Measurements from ENCODE around the gene PAOX.

Gene PAOX

DNA sequence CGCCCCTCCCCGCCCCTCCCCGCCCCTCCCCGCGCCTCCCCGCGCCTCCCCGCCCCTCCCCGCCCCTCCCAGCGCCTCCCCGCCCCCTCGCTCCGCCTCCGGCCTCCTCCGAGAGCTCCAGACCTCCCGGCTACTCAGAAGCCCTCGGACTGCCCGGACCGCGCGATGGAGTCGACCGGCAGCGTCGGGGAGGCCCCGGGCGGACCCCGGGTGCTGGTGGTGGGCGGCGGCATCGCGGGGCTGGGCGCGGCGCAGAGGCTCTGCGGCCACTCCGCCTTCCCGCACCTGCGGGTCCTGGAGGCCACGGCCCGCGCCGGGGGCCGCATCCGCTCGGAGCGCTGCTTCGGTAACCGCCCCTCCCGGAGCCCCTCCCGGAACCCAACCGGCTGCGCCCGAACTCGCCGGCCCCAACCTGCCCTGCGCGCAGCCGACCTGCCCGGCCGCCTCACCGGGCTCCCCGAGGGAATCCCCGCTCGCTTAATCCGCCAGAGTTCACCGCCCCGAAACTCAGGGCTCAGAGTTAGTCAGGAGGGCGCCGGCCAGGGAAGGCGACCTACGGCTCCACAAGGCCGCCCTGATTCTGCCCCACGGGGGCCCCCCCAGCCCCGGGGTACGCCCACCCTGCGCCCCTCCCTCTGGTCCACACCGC lies at the start of gene PAOX:
TSS of gene PAOX (plus strand) at position 111 of the 649 bp plus-strand sequence. CDS start at position 166, 55 bp downstream.
- peak; percentile 50 to 56 for DNase-seq

DNA sequence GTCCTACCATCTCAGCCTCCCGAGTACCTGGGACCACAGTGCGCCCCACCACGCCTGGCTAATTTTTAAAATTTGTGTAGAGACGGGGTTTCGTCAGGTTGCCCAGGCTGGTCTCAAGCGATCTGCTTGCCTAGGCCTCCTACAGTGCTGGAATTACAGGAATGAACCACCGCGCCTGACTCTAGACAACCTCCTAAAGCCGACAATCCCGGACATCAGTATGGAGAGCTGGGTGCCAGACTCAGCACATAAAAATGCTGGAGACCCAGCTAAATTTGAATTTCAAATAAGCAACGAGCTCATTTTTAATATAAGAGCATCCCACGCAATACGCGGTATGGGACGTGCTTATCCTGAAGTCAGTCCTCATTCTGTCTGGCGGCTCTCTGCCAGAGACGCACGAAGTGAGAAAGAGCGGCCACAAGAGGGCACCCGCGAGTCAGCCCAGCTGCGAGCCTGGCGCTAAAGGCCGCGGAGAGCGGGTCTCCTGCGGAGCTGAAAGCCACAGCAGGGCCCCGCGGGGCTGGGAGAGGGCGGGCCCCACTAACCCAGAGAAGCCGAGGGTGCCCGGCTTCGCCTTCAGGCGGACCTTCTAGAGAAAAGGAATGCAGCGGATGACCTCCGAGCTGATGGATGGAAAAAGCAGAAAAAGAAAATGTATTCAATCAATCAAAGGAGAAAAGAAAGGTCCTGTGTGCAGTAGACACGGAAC lies 49.4 kb upstream of the PAOX start:
- DNase-seq = peak; percentile 61 to 95

DNA sequence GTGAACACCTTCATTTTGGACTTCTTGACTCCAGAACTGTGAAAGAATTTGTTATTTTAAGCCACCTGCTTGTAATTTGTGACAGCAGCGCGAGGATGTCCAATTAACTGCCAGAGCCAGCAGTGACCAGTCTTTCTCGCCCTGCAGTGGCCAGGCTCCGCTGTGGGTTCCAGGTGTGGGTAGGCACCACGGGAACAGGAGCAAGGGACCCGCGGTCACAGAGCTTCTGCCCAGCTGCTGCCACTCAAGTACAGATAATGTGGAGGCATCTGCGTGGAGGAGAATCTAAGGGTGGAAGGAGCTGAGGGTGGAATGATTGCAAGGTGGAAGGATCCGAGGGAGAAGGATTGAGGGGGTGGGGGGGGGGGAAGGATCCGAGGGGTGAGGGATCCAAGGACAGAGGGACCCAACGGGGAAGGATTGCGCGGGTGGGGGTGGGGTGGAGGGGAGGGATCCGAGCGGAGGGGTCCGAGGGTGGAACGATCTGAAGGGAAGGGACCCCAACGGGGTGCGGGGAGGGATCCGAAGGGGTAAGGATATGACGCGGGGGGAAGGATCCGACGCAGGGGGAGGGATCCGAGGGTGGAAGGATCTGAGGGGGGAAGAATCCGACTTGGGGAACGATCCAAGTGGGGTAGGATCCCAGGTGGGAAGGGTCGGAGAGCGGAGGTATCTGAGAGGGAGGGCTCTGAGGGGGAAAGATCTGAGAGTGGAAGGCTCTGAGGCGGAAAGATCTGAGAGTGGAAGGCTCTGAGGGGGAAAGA lies 45.9 kb upstream of the PAOX start:
- no peak for DNase-seq

DNA sequence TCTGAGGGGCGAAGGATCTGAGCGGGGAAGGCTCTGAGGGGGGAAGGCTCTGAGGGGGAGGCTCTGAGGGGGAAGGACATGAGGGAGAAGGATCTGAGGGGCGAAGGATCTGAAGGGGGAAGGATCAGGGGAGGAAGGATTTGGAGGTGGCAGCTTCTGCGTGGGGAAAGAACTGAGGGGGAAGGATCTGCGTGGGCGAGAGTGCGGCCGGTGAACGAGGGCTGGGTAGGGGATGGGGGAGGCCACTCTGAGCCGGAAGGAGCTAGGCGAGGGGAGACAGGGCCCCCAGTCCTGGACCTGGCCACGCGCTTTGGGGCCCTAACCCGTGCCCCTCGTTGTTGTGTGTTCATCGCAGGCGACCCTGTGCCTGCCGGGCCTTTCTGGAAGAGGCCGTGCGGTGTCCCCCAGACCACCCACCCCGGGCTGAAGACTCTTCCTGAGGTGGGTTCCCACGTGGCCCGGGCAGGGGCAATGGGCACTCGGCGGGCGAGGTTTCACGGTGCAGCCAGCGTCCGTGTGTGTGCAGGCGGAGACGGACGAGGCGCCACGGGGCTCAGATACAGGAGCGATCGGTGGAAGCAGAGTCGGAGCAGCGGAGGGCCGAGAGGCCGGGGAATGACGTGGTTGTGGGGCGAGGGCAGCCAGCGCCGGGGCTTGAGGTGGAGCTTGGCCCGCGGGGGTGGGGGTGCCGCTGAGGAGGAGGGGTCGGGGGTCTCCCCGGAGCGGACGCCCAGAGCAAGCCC lies 44.4 kb upstream of the PAOX start:
- DNase-seq = no peak

DNA sequence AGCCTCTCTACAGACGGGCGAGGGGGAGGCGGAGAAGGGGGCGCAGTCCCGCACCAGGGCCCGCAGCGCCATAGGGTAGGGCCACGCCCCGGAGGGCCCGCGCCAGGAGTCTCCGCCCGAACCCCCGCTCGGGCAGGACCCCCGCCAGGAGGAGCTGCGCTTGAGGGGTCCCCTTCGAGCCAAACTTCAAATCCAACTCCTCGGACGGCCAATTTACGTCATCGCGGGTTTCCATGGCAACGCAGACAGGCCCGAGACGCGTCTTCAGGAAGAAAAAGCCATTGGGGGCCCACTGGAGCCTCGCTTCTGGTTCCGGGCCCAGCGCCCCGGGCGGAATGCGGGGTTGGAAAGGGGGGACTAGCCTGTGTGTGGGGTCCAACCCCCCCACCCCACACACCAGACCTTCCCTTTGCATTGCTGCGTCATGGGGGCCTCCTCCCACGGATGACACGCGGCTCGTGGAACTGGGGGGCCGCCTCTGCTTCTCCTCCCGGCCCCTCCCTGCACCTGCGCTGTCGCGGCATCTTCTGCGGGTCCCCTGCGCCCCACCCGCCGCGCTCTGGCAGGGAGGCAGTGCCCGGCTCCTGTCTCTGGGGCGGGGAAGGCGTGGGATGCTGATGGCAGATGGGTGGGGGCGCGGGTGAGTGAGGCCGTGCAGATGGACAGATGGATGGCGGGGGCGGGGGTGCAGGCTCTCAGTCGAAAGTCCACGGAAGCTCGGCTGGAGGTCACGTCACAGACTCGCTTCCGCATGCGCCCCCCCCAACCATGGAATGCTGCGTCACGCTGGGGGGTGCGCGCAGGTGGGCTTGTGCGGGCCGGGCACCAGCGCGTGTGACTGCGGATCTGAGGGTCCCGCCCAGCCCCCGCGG lies 43.6 kb upstream of the PAOX start:
- DNase-seq = peak in 1 of 2 donors; percentile 52

DNA sequence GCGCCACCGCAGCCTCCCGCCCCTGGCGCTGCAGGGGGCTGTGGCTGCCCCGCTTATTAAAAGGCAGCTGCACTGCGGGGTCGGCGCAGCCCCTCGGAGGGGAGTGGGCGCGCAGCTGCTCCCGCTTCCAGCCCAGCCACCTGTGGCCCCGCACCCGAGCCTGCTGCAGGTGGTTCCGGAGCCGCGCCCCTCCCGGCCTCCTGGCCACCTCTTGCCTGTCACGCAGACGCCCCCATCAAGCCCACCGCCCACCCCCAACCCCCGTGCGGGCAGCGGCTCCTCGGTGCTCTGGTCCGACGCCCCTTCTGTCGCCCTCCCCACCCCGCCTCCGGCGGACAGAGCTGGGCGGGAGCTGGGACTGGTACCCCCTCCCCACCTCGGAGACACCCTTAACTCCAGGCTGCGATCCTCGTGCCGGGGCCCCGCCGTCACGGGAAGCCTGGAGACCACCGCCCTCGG lies 42.9 kb upstream of the PAOX start:
- no peak for DNase-seq

DNA sequence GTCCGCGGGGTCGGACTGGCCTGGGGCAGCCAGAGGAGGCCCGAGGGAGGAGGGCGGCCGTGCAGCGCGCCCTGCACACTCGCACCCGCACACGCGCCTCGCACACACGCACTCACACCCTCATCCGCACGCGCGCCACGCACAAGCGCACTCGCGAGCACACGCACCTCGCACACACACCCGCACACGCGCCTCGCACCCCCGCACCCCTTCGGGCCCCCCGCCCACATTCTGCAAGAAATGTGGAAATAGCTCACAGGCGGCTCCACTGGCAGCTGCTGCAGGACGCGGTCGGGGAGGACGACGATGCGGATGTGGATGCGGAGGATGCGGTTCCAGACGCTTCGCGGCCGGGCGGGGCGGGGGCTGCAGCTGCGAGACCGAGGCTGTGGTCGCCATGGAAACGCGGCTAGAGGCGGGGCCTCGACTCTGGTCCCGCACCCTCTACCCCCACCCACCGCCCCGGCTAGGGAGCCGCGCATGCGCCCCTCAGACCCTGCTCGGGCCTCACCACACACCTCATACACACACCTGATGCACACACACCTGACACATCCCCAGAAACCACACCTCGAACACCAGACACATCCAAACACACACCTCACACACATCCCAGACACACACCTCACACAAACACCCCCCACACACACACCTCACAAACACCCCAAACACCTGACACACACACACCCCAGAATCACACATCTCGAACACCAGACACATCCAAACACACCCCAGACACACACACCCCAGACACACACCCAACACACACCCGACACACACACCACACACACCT lies 42.3 kb upstream of the PAOX start, which contains the start of gene CALY:
TSS of gene CALY (minus strand) at position 320 of the 793 bp plus-strand sequence. CDS start 7,907 bp downstream, outside the sequence.
- no peak for DNase-seq

DNA sequence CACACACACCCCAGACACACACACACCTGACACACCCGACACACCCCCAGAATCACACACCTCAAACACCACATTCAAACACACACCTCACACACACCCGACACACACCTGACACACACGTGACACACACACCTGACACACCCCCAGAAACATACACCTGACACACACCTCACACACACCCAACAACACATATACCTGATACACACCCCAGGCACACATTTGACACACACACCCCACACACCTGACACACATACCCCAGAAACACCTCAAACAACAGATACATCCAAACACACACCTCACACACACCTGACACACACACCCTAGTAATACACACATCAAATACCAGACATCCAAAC lies 41.7 kb upstream of the PAOX start:
- no peak for DNase-seq

DNA sequence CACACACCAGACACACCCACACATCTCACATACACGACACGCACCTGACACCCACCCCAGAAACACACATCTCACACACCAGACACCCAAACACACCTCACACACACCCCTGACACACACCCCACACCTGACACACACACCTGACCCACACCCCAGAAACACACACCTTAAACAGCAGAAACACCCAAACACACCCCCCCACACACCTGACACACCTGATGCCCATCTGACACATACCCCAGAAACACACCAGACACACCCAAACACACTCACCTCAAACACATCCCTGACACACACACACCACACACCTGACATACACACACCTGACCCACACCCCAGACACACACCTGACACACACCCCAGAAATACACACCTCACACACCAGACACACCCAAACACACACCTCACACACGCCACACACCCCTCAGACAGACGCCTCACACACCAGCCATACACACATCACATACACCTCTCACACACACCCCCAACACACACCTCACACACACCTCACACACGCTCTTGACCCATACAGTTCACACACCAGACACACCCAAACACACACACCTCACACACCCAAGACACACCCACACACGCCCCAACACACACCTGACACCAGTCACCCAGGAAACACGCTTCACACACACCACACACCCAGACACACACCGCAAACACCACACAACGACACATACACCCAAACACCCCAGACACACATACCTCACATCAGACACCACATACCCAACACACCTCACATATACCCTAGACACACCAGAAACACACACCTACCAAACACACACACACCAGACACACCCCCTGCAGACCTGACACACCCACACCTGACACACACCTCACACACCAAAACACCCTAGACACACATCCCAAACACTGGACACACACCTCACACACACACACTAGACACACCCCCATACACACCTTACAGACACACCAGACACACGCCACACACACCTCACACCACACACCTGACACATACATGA lies 40.7 kb upstream of the PAOX start:
- DNase-seq = no peak

DNA sequence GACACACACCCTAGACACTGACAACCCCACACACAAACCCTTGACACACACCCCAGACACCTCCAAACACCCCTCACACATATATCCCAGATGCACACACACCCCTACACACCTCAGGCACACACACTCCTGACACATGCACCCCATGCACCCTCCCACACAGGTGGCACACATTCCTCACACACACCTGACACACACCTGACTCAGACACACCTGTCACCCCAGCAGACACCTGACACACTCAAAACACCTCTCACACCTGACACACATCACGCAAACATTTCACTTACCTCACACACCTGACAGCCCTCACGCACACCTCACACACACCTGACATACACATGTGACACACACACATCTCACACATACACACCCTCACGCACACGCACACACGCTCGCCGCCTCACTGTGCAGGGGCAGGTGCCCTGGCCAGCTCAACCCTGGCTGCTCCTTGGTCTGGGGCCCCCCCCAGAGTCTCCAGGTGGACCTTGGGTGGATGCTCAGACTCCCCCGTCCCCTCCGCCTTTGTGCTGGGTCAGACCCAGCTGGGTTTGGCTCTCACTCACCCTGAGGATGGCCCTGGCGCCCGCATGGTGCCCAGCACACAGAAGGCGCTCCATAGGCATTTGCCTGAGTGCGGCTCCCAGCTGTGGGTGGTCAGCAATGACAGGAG lies 39.2 kb upstream of the PAOX start:
- DNase-seq = no peak

DNA sequence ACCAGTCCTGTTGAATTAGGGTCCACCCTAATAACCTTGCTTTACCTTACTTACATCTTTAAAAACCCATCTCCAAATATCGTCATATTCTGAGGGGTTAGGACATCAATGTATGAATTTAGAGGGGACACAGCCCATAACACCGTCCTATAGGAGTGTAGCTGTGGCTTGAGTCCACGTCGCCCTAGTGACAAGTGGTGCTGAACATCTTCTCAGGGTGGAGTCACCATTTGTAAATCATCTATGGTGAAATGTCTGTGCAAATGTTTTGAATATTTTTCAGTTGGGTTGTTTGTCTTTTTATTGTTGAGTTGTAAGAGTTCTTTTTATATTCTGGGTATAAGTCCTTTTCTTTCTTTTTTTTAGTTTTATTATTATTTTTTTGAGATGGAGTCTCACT lies 37.1 kb upstream of the PAOX start:
- no peak for DNase-seq

DNA sequence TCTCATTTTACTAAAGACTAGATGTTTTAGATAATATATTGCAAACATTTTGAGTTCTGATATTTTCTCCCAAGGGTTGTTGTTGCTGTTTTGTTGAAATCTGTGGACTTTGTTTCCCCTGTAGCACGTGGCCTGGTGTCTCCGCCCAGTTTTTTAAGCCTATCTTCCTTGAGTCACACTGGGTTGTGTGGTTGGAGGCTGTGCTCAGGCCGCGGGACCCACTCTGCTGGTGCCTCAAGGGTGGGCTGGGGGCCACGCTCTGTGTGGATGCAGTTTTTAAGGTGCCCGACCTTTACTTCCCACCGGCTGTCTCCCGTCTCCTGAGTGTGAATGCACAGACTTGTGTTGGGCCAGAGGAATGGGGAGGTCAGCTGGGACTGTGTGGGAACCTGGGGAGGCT lies 36.1 kb upstream of the PAOX start:
- no peak for DNase-seq

DNA sequence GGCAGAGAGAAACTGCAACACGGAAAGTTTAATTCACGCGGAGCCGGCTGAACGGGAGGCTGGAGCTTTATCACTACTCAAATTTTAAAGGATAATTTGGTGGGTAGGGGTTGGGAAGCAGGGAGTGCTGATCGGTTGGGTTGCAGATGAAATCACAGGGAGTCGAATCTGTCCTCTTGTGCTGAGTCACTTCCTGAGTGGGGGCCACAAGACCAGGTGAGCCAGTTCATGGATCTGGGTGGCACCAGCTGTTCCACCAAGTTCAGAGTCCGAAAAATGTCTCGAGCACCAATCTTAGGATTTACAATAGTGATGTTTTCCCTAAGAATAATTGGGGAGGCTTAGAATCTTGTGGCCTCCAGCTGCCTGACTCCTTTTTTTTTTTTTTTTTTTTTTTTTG lies 35.5 kb upstream of the PAOX start:
- no peak for DNase-seq

DNA sequence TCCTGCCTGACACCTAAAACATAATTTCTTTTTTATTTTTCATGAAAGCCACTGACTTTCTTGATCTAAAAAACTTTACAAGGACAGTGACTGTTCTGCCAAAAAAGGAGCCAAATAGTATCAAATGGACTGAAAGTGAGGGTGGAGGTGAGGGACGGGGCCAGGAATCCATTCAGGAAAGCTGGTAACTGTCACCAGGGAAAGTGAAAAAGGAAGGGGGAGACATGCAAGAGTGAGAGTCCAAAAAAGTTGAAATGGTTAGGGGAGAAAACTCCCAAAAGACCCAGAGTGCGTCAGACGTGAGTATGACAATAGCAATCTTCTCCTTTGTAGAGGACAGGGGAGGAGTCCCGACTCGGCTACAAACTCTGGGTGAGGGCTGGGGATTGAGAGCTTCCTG lies 34.8 kb upstream of the PAOX start:
- DNase-seq = no peak

DNA sequence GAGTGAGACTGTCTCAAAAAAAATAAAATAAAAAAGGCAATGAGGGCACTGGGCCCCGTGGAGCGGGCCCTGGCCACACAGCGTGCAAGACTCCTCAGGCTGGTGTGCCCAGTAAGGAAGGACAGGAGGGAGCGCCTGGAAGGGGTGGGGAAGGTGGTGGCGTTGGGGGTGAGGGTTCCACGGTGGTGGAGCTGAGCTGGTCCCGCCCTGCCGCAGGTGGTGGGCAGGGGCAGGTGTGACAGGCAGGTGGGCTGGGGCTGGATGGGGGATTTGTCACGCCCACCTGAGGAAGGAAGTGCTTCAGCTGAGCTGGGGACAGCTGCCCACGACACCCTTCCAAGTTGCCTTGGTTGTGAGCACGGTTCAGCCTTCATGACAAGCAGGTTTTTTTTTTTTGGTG lies 32.6 kb upstream of the PAOX start:
- no peak for DNase-seq

DNA sequence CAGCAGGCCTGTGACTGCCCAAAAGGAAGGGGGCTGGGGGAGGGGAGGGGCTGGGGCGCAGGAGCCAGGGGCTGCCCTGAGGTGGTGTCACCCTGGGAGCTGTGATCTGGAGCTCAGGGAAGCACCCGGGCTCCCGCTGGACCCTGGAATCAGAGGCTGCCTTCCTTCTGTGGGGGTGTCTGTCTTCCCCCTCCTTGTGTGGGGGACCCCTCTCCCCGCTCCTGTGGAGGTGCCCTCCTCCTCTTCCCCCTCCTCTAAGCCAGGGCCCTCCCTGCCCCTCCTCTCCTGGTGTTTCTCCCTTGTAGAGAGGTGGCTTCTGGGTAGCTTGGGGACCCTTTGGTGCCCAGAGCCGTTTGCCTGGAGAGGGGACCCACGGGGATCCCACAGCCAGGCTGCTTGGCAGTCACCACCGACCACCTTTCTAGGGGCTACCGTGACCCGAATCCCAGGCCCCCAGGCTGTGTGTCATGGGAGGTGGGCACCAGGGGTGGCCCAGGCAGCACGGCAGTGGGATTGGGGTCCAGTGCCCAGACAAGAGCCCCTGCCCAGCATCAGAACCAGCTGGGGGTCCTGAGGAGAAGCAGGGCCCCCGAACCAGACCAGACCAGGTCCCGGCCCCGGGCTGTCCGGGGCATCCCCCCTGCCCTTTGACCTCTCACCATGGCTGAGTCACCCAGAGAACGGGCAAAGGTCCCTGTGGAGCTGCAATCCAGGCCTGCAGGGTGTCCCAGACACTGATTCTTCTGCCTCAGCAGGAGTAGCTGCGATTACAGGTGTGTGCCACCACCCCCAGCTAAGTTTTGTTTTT lies 31.1 kb upstream of the PAOX start:
- no peak for DNase-seq

DNA sequence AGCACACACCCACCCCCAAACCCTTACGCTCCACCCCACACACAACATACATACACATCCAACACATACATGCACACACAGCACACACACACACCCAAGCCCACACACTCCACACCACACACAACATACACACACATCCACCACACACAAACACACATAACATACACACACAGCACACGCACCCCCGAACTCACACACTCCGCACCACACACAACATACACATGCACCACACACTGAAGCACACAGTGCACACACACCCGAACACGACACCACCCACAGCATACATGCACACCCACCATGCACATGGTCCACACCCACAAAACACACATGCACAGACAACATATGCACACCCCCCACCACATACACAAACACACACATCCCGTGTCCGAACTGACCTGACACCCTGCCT lies 29.9 kb upstream of the PAOX start:
- no peak for DNase-seq

DNA sequence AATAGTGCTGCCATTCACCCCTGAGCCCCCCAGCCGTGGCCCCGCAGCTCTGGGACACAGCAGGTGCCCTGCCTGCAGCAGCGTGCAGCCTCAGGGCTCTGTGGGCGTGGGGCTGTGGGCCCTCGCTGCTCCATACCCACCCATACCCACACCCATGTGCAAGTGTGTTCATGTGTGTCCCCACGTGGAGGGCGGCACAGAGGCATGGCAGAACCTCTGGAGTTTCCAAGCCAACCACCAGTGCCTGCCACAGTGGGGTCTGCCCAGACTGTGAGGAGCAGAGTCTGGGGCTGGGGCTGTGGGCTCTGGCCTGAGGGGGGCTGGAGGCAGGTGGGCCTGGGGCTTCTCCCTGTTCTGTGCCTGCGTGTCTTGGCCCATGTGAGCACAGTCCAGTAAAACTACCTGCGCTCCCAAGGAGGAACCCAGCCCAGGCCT lies 29.5 kb upstream of the PAOX start:
- no peak for DNase-seq

Data from inflammatory macrophage treated with lipopolysaccharide for 1 hour (primary cell).